GM12875 (cell line): ENCODE measurements around the gene C22orf39.

Source experiments
- H3K4me3 ChIP-seq: one replicate; pipeline ENCODE4 v1.5.1; 2011; ENCODE audit warnings: low read depth, low read length, control low read depth
- CTCF ChIP-seq: IDR thresholded peaks from 2 replicates; pipeline ENCODE4 v1.5.1; 2011; ENCODE audit warnings: low read depth, mild to moderate bottlenecking, control low read depth, inconsistent platforms, low read length, moderate library complexity, borderline replicate concordance; ENCODE audit not compliant: insufficient read depth

C22orf39 gene

GRCh38 chr22:19396934-19397733, 50.4 kb downstream of the C22orf39 start:
- no peak overlapping the region for H3K4me3 ChIP-seq
- TF ChIP-seq CTCF: no peak

GRCh38 chr22:19396561-19396933, 51.0 kb downstream of the C22orf39 start:
- H3K4me3 ChIP-seq: no peak overlapping the region
- TF ChIP-seq CTCF: no peak

- no peak for TF ChIP-seq CTCF
- no peak overlapping the region for H3K4me3 ChIP-seq
These were observed 52.2 kb downstream of the C22orf39 start for GRCh38 chr22:19395276-19395675.

- H3K4me3 ChIP-seq: no peak overlapping the region
- TF ChIP-seq CTCF: no peak
These were observed 53.0 kb downstream of the C22orf39 start for GRCh38 chr22:19394274-19395050.

- TF ChIP-seq CTCF: no peak
- no peak overlapping the region for H3K4me3 ChIP-seq
These were observed 53.8 kb downstream of the C22orf39 start for GRCh38 chr22:19393704-19394103.
